ENCODE data around the gene TMEM9.

TMEM9 gene

DNA sequence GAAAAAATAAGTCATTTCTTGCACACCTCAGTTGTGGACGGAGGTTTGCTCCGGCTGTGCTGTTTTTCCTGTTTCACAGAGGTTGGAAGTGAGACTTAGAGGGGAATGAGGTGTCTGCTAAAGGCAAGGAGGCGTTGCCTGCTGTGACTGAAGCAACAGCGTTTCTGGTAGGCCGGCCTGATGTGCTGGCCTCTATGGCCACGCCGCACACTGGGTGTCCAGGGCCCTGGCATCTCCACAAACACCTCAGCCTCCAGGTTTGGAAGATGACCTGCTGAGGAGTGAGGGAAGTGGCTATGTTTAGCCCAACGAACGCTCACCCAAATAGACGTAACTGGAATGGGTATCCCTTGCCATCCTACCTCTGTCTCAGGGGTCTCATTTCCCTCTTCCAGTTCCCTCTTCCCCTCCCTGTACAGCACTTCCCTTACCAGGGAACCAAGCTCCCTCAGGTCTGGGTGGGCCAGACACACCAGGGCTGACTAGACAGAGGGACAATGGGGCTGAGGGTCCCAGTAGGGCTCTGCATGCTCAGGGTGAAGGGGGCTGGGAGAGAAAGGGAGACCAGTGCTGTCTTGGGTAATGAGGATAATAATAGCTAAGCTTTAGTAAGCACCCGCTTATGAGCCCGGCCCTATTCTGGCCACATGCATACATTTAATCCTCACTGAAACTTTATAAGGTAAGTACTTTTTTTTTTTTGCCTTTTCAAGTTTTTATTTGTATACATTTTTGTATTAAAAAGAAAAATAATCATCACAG is 53.9 kb downstream of the TMEM9 start:
- TF ChIP-seq CTCF (IDR thresholded peaks at IDR 0.05; ENCODE audit: low read depth, low read length, missing control alignments): no peak

DNA sequence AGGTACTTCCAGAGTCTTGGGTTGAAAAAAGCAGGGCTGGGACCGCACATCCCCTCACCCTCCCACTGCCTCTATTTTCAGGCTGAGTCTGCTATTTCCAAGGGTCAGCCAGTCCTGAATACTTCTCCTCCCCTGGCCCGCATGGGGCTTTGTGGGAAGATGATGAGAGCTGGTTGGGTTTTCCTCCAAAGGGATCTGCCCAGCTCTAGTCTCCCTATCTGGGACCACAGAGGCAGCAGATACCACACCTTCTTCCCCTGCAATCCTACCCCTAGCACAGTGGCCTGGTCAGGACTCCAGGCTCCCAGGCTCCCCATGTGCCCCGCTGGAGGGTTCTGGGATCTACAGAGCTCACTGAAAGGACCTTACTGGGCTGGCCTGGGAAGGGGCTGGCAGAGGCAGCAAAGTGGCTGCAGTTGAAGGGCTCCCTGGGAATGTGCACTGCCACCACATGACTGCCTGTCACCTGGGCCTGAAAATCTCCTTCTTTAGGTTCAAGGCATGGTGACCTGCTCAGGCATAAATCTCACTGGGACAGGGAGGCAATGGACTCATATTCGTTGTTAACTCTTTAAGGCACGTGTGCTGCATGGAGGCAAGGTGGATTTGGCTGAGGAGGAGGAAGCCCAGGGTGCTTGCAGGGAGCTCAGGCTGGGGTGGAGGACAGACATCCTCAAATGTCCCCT is 55.1 kb downstream of the TMEM9 start:
- no peak overlapping the region for H3K4me3 ChIP-seq (ENCODE audit: low read depth, low read length)
- DNase-seq (ENCODE audit: low read depth): no peak
- TF ChIP-seq CTCF (IDR thresholded peaks at IDR 0.05; ENCODE audit: low read depth, low read length, missing control alignments): no peak

More for the DNA sequence above, 53.9 kb downstream of the TMEM9 start:
- no peak for DNase-seq (ENCODE audit: low read depth)
- no peak overlapping the region for H3K4me3 ChIP-seq (ENCODE audit: low read depth, low read length)

DNA sequence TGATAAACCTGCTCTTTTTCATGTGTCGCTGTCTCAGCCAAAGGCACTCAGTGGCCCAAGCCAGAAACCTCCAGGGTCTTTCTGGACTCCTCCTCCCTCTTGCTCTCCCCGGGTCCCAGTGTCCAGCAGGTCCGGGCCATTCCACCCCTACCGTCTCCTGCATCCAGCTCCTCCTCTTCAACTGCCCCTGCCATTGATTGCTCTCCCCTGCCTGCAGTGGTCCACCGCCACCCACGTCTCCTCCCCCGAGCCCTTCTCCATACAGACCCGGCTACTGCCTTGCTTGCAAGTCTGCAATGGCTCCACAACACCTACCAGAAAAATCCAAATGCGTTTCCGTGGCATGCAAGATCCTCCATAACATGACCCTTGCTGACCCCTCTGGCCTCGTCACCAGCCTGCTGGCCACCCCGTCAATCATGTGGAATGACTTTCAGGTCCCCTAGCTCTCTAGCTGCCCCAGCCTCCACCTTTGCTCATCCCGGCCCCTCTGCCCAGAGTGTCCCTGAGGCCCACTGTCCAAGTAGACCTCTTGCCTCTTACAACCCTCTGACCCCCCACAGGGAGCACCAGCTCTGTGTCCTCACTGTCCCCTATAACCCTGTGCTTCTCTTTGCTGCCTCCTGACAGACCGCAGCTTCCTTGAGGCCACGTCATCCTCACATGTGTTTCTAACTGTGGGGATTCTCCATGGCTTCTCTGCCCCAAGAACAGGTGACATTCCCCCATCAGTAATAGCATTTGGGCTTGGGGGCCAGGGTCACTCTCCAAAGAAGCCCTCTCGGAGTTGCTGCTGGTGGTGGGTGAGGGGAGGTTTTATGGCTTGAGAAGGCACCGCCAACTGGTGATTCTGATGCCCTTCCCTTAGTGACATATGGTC is 57.1 kb downstream of the TMEM9 start:
- no peak for TF ChIP-seq CTCF (IDR thresholded peaks at IDR 0.05; ENCODE audit: low read depth, low read length, missing control alignments)
- DNase-seq (ENCODE audit: low read depth): no peak
- H3K4me3 ChIP-seq (ENCODE audit: low read depth, low read length): no peak overlapping the region

GRCh38 chr1:201096041-201096461 is 58.2 kb downstream of the TMEM9 start:
- H3K4me3 ChIP-seq (ENCODE audit: low read depth, low read length): no peak overlapping the region
- no peak for TF ChIP-seq CTCF (IDR thresholded peaks at IDR 0.05; ENCODE audit: low read depth, low read length, missing control alignments)
- DNase-seq (ENCODE audit: low read depth): no peak

GRCh38 chr1:201095581-201095980 is 58.7 kb downstream of the TMEM9 start:
- no peak for TF ChIP-seq CTCF (IDR thresholded peaks at IDR 0.05; ENCODE audit: low read depth, low read length, missing control alignments)
- no peak for DNase-seq (ENCODE audit: low read depth)
- H3K4me3 ChIP-seq (ENCODE audit: low read depth, low read length): no peak overlapping the region

DNA sequence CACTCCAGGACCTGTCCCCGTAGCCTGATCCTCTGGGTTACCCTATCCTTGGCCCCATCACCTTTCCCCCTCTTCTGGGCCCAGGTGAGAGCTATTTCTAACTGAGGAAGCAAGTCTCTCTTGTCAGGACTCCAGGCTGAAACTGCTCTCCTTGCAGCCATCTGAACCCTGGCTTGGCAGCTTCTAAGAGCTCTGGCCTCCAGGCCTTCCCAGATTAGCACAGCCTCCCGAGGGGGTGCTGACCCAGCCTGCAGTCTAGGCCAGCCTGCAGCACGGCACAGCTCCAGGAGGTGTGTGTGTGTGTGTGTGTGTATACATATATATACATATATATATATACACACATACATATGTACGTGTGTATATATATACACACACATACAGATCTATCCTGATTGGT is 59.4 kb downstream of the TMEM9 start:
- no peak for TF ChIP-seq CTCF (IDR thresholded peaks at IDR 0.05; ENCODE audit: low read depth, low read length, missing control alignments)
- H3K4me3 ChIP-seq (ENCODE audit: low read depth, low read length): no peak overlapping the region
- no peak for DNase-seq (ENCODE audit: low read depth)

Measured in GM12864 (cell line).